H1 (cell line): ENCODE data around the gene GALNT18.

Experiments
- CEBPB ChIP-seq: IDR thresholded peaks from 2 replicates; pipeline ENCODE4 v1.6.1; 2012; ENCODE audit warnings: low read depth, low read length
- JUND ChIP-seq: IDR thresholded peaks from 2 replicates; pipeline ENCODE4 v1.6.1; 2011; ENCODE audit warnings: mild to moderate bottlenecking, improper control_type of control experiment, low read length
- POLR2A ChIP-seq, 2 experiments: IDR thresholded peaks; 1 replicate in 1 of 2; 2 replicates in 1 of 2; pipeline ENCODE4 v1.6.1; 2011; ENCODE audit warnings: low read depth in 2 of 2, low read length in 2 of 2, mild to moderate bottlenecking in 2 of 2; ENCODE audit errors: control extremely low read depth in 1 of 2
- SIN3A ChIP-seq, 2 experiments: IDR thresholded peaks in 1 of 2; conservative IDR thresholded peaks in 1 of 2; 2 replicates each; pipeline ENCODE4 v1.6.1; 2011 to 2012; ENCODE audit warnings: low read length in 2 of 2, improper control_type of control experiment in 1 of 2, low read depth in 1 of 2, mild to moderate bottlenecking in 1 of 2
- SUZ12 ChIP-seq: fragments of 200-600 bp; sonication (generic); IDR thresholded peaks from 2 replicates; pipeline ENCODE4 v1.6.1; 2012; ENCODE audit warnings: mild to moderate bottlenecking, inconsistent platforms, low read length, moderate library complexity, mixed read lengths
- TF ChIP-seq, protein P1 (sequence below), 3 experiments: IDR thresholded peaks; 1 replicate in 2 of 3; 2 replicates in 1 of 3; pipeline versions ENCODE4 v1.5.1 to v1.6.1; 2011; ENCODE audit warnings: low read length in 3 of 3, mild to moderate bottlenecking in 3 of 3, inconsistent platforms in 2 of 3, low read depth in 1 of 3, moderate library complexity in 1 of 3; ENCODE audit not compliant: insufficient read depth in 1 of 3; ENCODE audit errors: control extremely low read depth in 1 of 3

DNA sequence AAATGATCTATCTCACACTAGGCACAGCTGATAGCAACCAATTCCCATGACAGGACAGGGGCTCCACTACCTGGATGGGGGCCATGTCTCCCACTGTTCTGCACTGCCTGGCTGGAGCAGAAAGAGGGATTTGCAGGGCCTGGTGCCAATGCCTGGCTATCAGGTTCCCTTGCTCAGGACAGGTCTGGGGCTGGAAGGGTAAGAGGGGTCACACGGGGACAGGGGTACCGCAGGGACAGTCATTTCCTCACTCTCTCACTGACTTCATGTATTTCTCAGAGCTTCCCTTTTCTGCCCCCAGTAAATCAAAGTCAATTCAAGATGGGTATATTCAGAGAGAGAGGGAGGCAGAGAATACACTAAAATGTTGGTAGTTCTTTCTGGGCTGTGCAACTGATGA, 149.7 kb downstream of the GALNT18 start:
- TF ChIP-seq SUZ12 (no peak), SIN3A (conservative IDR thresholded peaks at IDR 0.05 in 1 of 2, IDR thresholded peaks at IDR 0.05 in 1 of 2; ENCODE audit: low read depth in 1 of 2, low read length in 2 of 2) (no peak), CEBPB (no peak), POLR2A (IDR thresholded peaks at IDR 0.05; ENCODE audit: control extremely low read depth in 1 of 2, low read depth in 2 of 2, low read length in 2 of 2) (no peak), JUND (no peak)
- TF ChIP-seq, protein P1, sequence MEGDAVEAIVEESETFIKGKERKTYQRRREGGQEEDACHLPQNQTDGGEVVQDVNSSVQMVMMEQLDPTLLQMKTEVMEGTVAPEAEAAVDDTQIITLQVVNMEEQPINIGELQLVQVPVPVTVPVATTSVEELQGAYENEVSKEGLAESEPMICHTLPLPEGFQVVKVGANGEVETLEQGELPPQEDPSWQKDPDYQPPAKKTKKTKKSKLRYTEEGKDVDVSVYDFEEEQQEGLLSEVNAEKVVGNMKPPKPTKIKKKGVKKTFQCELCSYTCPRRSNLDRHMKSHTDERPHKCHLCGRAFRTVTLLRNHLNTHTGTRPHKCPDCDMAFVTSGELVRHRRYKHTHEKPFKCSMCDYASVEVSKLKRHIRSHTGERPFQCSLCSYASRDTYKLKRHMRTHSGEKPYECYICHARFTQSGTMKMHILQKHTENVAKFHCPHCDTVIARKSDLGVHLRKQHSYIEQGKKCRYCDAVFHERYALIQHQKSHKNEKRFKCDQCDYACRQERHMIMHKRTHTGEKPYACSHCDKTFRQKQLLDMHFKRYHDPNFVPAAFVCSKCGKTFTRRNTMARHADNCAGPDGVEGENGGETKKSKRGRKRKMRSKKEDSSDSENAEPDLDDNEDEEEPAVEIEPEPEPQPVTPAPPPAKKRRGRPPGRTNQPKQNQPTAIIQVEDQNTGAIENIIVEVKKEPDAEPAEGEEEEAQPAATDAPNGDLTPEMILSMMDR (IDR thresholded peaks at IDR 0.05; ENCODE audit: control extremely low read depth in 1 of 3, insufficient read depth in 1 of 3, low read depth in 1 of 3, low read length in 3 of 3) = no peak
